Mononuclear cell (primary cell): ENCODE results near the gene SPRR4. TPM values are rescaled to one million over a fixed set of nuclear protein-coding genes. Genes with fewer than 3 reads are reported as not detected.

Experiments
- H3K27me3 ChIP-seq: 2 replicates; pipeline ENCODE4 v1.6.0; 2011; ENCODE audit warnings: low read length, control low read depth; ENCODE audit not compliant: insufficient read depth
- H3K4me1 ChIP-seq: 2 replicates; pipeline ENCODE4 v1.5.1; 2011; ENCODE audit warnings: mild to moderate bottlenecking, low read length, control low read depth; ENCODE audit not compliant: insufficient read depth
- H3K4me3 ChIP-seq: 2 replicates; pipeline ENCODE4 v1.5.1; 2011; ENCODE audit warnings: mild to moderate bottlenecking, low read length, moderate library complexity
- H3K9me3 ChIP-seq: 2 replicates; pipeline ENCODE4 v1.5.1; 2011; ENCODE audit warnings: low read depth, mild to moderate bottlenecking, control low read depth, low read length
- total RNA-seq: library from RNA; depleted of rRNA; stranded (reverse); fragments of >200 nt; gene quantifications from one replicate; pipeline ENCODE4 v1.2.3, GENCODE V29; 2012

SPRR4 gene
- total RNA-seq, 1 donor = not detected

DNA sequence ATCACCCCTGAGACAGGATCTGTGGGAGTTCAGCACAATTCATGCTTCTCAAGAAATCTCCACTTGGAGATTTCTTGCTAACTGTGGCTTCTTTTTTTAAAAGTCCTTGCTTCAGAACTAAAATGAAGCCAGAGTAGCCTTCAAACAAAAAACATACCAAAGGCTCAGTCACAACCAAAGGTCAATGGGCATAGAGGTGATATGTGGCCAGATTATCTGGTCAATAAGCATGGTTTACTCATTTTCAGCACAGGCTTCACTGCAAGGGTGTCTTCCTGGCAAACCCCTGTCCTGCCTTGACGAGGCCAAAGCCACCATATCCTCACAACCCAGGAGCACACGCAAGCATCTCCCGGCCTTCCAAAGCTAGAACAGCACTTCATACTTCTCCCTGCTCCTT, 11.2 kb upstream of the SPRR4 start:
- Histone ChIP-seq H3K4me3 (no peak overlapping the region), H3K4me1 (no peaks in the 10 kb centered on the region)

DNA sequence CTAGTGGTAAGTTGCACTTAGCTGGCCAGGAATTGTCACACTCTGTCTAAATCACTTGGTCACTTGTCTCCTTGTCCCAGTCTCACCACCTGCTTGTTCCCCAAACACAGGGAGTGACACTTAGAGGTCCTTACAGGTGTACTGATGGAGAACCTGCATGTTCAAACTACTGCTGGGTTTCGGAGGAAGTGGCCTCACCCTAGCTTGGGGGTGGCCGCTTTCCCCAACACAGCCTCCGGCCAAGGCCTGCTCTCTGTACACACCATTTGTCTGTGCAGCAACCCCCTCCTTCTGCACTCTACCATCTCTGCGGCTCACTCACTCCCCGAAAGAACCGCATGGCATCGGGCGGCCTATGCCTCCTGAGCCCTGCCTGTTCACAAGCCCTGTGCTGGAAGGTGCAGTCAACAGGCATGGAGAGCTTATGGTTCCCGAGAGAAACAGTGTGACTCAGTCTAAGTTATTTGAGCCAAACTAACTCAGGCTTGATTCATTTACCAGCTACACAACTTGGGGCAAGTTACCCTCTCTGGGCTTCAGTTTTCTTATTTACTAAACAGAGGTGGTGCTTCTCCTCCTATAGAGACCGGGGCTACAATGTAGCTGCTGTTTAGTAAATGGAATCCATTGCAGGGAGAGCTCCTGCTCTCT, 10.5 kb upstream of the SPRR4 start:
- no peak overlapping the region for H3K4me3 ChIP-seq
- H3K4me1 ChIP-seq = no peaks in the 10 kb centered on the region
- no peaks in the 10 kb centered on the region for H3K9me3 ChIP-seq
- H3K27me3 ChIP-seq = no peaks in the 10 kb centered on the region

More for the DNA sequence above, 11.2 kb upstream of the SPRR4 start:
- H3K27me3 ChIP-seq = no peaks in the 10 kb centered on the region
- H3K9me3 ChIP-seq = no peaks in the 10 kb centered on the region

DNA sequence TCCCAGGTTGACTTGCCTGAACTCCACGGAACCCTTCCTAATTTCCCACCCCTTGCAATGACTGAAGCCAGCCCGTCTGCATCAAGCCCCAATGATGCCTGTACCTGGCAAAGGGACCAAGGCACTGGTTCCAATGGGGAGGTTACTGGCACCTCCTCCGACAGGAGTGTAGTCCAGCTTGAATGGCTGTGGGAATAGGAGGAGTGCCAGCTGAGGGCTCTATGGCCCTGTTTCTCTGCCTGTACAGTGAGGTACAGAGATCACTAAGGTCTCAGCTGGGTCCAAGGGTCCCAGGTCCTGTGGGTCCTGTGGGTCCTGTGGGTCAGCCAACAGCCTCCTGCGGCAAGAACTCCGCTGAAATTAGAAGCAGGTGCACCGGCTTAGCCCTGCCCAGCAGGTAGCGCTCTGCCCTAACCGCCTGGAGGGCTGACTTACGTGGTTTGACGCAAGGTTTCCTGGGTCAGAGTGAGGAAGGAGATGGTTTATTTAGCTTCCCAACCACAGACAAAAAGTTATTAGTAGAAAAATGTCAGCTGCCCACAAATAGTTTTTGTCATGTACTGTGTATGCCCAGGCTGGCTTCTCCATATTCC, 9.9 kb upstream of the SPRR4 start:
- Histone ChIP-seq H3K4me1 (no peaks in the 10 kb centered on the region), H3K27me3 (no peaks in the 10 kb centered on the region), H3K4me3 (no peak overlapping the region), H3K9me3 (no peaks in the 10 kb centered on the region)

DNA sequence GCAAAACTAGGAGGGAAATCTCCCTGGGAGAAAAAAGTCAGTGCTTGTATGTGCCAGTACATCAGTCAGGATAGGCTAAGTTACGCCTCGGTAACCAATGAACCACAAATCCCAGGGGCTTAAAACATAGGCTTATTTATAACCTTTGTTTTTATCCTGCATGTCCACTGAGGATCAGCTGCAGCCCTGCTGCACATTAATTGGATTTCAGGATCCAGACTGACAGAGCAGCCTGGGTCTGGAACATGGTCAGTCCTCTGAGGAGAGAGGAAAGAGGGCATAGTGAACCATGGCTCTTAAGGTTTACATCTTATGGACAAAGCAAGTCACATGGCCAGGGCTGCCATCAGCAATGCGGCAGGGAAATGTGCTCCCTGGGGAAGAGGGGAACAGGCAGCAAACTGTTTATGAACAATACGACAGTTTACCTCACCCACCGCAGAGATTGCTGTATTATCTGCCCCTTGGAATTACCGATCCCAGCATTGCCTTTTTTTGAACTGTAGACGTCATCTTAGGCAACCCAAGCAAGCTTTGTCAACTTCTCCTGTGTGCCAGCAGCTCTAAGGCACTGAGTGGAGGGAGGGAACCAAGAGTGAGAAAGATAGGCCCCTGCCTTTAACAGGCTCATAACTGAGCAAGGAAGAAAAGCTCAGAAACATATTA, 9.1 kb upstream of the SPRR4 start:
- no peaks in the 10 kb centered on the region for H3K27me3 ChIP-seq
- no peak overlapping the region for H3K4me3 ChIP-seq
- H3K4me1 ChIP-seq = no peaks in the 10 kb centered on the region
- no peaks in the 10 kb centered on the region for H3K9me3 ChIP-seq

GRCh38 chr1:152962876-152963415, 7.5 kb upstream of the SPRR4 start:
- no peaks in the 10 kb centered on the region for H3K27me3 ChIP-seq
- H3K4me3 ChIP-seq = no peak overlapping the region
- H3K9me3 ChIP-seq = no peaks in the 10 kb centered on the region
- H3K4me1 ChIP-seq = no peaks in the 10 kb centered on the region

- no peaks in the 10 kb centered on the region for H3K9me3 ChIP-seq
- H3K27me3 ChIP-seq = no peaks in the 10 kb centered on the region
- no peaks in the 10 kb centered on the region for H3K4me1 ChIP-seq
- no peak overlapping the region for H3K4me3 ChIP-seq
Observed at GRCh38 chr1:152964536-152964935, 5.9 kb upstream of the SPRR4 start.

GRCh38 chr1:152965853-152966252, 4.6 kb upstream of the SPRR4 start:
- Histone ChIP-seq H3K4me1 (no peaks in the 10 kb centered on the region), H3K4me3 (no peak overlapping the region), H3K9me3 (no peaks in the 10 kb centered on the region), H3K27me3 (no peaks in the 10 kb centered on the region)

DNA sequence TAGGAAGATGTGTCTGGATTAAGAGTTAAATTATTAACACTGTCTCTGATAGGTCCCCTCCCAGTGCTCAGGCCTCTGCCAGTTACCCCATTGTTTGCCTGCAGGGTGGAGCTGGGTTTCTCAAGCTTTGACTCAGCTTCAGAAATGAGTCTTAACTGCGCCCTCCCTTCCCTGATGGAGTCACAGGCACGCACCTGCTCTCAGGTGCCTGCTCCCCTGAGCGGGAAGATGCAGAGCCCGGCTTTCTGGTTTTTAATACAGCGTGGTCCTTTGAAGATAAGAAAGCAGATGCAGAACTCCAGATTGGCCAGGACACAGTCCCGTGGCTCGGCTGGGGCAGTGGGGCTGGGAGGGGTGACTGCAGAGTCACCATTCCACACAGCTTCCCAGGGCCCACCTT, 3.2 kb upstream of the SPRR4 start:
- Histone ChIP-seq H3K27me3 (no peaks in the 10 kb centered on the region), H3K9me3 (no peaks in the 10 kb centered on the region), H3K4me3 (no peak overlapping the region), H3K4me1 (no peaks in the 10 kb centered on the region)

DNA sequence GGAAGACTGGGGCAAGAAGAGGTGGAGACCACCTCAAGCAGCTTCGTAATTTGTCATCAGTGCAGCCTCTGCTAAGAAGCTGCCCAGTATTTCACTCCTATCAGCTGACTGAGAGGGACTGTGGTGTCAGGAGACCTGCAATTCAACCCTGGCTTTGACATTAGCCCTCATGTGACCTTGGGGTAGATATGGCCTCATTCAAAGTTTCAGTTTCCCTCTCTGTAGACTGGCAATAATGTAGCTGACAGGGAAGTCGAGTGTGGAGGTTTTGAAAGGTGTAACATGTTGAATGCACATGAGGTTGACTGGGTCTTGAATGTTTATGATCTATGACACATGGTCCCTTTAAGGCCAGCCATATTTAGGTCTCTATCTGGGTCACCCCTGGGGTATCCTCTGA, 2.2 kb upstream of the SPRR4 start:
- Histone ChIP-seq H3K4me3 (no peak overlapping the region), H3K27me3 (no peaks in the 10 kb centered on the region), H3K4me1 (no peaks in the 10 kb centered on the region), H3K9me3 (no peaks in the 10 kb centered on the region)

DNA sequence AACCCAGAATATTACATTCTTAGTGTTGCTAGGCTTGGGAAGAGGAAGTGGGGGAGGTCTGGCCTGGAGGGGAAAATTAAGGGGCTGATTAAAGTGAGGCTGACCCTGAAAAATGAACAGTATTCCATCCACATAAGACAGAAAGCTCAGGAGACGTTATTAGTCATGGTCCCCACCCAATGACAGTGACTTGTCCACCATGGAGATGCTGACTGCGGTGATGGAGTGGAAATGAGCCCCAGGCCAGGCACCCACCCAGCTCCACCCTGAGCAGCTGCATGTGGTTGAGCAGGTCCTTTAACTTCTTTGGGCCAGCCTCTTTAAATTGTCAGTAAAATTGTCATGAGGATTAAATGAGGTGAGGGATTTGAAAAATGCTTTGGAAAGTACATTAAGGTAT, 1.4 kb upstream of the SPRR4 start:
- no peaks in the 10 kb centered on the region for H3K9me3 ChIP-seq
- H3K27me3 ChIP-seq = no peaks in the 10 kb centered on the region
- no peak overlapping the region for H3K4me3 ChIP-seq
- no peaks in the 10 kb centered on the region for H3K4me1 ChIP-seq

DNA sequence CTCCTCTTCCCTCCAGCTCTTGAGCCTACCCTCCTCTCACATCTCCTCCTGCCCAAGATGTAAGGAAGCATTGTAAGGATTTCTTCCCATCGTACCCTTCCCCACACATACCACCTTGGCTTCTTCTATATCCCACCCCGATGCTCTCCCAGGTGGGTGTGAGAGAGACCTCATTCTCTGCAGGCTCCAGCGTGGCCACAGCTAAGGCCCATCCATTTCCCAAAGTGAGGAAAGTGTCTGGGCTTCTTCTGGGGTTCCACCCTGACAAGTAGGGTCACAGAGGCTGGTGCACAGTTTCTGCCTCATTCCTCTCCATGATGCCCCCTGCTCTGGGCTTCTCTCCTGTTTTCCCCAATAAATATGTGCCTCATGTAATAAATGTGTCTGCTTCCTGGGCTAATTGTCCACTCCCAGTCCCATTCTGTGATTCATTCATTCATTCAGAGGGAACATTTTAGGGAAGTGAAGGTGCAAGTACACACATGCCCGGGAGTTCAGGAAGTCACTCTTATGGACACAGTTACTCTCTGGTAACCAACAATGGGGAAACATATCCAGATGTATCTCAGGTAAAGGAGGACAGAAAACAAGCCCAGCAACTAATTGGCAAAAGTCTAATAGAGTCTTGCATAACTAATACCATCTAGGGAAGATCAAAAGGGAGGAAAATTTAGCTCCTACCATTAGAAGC, 1.9 kb downstream of the SPRR4 start:
- Histone ChIP-seq H3K9me3 (no peaks in the 10 kb centered on the region), H3K27me3 (no peaks in the 10 kb centered on the region), H3K4me1 (no peaks in the 10 kb centered on the region), H3K4me3 (no peak overlapping the region)

DNA sequence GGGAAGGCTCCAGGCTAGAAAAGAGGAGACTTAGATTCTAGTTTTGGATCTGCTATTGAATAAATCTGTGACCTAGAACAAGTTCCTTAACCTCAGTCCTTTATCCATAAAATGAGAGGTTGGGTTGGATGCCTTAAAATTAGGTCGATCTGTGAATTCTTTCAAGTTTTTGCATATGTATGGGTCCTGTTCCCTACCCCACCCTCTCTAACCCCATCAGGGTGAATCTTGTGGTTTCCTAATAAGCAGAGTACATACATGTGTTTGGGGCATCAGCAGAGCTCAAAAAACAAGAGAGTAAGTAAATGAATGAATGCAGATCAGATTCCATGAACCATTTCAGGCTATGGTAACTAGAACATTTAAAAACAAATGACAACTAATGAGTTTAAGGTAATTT, 6.2 kb downstream of the SPRR4 start:
- H3K27me3 ChIP-seq = no peaks in the 10 kb centered on the region
- no peak overlapping the region for H3K4me3 ChIP-seq
- no peaks in the 10 kb centered on the region for H3K4me1 ChIP-seq
- no peaks in the 10 kb centered on the region for H3K9me3 ChIP-seq

- Histone ChIP-seq H3K27me3 (no peaks in the 10 kb centered on the region), H3K4me3 (no peak overlapping the region), H3K4me1 (no peaks in the 10 kb centered on the region), H3K9me3 (no peaks in the 10 kb centered on the region)
Observed at GRCh38 chr1:152977614-152978013, 7.2 kb downstream of the SPRR4 start.

GRCh38 chr1:152980676-152981075, 10.2 kb downstream of the SPRR4 start:
- H3K9me3 ChIP-seq = no peaks in the 10 kb centered on the region
- no peak overlapping the region for H3K4me3 ChIP-seq
- H3K27me3 ChIP-seq = no peaks in the 10 kb centered on the region
- H3K4me1 ChIP-seq = no peaks in the 10 kb centered on the region

DNA sequence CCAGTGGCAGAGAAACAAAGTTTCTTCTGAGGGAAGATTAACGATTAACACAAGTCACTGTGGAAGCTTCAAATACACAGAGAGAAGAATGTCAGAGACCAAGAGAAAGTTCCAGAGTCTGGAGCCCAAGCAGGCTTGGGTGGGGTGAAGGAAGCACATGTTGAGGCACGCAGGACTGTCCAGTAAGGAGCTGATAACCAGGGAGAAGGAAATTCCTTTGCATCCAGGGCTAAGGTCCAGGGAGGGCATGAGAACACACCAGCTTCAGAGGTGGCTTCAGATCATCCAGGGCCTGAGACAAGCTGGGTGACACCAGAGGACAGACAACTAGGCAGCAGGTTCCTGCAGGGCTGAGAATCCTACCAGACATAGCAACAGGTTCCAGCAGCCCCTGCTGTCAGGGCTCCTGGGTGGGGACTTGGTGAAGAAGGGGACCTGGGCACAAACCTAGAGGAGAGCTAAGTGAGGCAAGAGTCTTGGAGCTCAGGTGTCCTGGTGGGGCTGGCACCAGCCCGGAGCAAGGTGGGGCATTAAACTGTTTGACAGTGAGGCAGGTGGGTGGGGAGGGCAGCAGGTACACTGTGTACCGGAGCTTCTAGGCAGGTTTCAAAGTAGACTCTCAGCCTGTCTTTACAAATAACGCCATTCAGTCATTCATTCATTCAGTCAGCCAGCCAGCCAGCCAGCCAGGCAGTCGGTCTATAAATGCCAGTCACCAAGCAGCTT, 10.9 kb downstream of the SPRR4 start:
- no peak overlapping the region for H3K4me3 ChIP-seq
- H3K4me1 ChIP-seq = no peaks in the 10 kb centered on the region
- H3K9me3 ChIP-seq = no peaks in the 10 kb centered on the region
- H3K27me3 ChIP-seq = no peaks in the 10 kb centered on the region
